ENCODE data around the gene RASGEF1B. TPM values are rescaled to one million over a fixed set of nuclear protein-coding genes. Genes with fewer than 3 reads are reported as not detected.

RASGEF1B gene
- total and polyA plus RNA-seq, 2 of the 13 experiments (the other 11 are each of a cell fraction or from before 2014, with no cell fraction given): 0.04 TPM

DNA sequence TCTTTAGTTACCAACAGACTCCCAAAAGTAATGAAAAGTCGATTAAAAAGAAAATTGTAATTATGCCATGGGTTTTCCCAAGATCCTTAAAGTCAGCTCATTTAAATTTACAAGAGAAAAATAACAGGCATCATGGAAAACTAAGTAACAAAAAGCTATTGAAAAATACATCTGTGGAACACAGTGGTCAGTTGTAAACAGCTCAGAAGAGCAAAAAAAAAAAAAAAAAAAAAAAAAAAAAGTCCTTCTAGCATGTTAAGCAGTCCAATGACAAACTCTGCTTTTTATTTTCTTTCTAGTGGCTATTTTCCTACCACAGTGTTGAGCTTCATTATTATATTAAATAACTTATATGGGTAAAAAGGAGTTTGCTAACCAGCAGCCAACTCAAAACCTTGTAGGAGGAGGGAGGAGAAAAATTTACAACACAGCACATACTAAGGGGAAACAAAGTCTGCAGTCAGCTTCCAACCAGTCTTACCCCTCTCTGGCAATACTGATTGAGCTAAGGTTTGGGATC lies 44.9 kb downstream of the RASGEF1B start:
- Histone ChIP-seq H3K4me3 (replicated peaks in 1 of 3; ENCODE audit: insufficient read depth in 1 of 3, low read depth in 2 of 3, low read length in 3 of 3) (no peak overlapping the region), H3K27ac (ENCODE audit: extremely low read length, insufficient read depth, low read length) (no peak overlapping the region), H3K4me1 (ENCODE audit: insufficient read depth, low read length) (no peaks in the 10 kb centered on the region), H3K9me3 (ENCODE audit: low read length) (no peaks in the 10 kb centered on the region), H3K27me3 (ENCODE audit: control insufficient read depth in 1 of 2, insufficient read depth in 2 of 2, low read length in 2 of 2) (no peaks in the 10 kb centered on the region), H3K4me2 (ENCODE audit: low read depth, low read length) (no peak overlapping the region), H4K20me1 (ENCODE audit: insufficient read depth, low read length) (no peaks in the 10 kb centered on the region), H3K79me2 (ENCODE audit: insufficient read depth, low read length) (no peaks in the 10 kb centered on the region), H3K36me3 (replicated peaks in 1 of 2; ENCODE audit: control insufficient read depth in 1 of 2, insufficient read depth in 2 of 2, low read length in 2 of 2) (no peaks in the 10 kb centered on the region), H2AFZ (ENCODE audit: low read length) (no peak overlapping the region), H3K9ac (ENCODE audit: insufficient read depth, low read depth, low read length) (no peak overlapping the region)
- in situ Hi-C loops (cut with HindIII; ENCODE audit: extremely low pct_ligation_motif_present, low pct_unique_long_range_greater_than_20kb): no loop called here
- CTCF ChIA-PET (ENCODE audit: low intra/inter-chr PET ratio, low total read pairs): no interaction called here
- DNase-seq (ENCODE audit: low spot score): no peak
- TF ChIP-seq ZNF670 (CRISPR knock-in tag; IDR thresholded peaks at IDR 0.05; ENCODE audit: borderline replicate concordance) (no peak), ZNF12 (CRISPR knock-in tag; IDR thresholded peaks at IDR 0.05) (no peak), PHF8 (CRISPR knock-in tag; IDR thresholded peaks at IDR 0.05) (no peak), HNRNPK (IDR thresholded peaks at IDR 0.05; ENCODE audit: low read depth, low read length, poor library complexity, severe bottlenecking) (no peak), ZNF550 (CRISPR knock-in tag; IDR thresholded peaks at IDR 0.05; ENCODE audit: borderline replicate concordance) (no peak), SOX13 (IDR thresholded peaks at IDR 0.05) (no peak), SOX13 (CRISPR knock-in tag; conservative IDR thresholded peaks at IDR 0.05 in 1 of 2, IDR thresholded peaks at IDR 0.05 in 1 of 2) (no peak), MXI1 (IDR thresholded peaks at IDR 0.05; ENCODE audit: borderline replicate concordance, low read depth, low read length) (no peak), KAT2B (IDR thresholded peaks at IDR 0.05; ENCODE audit: borderline replicate concordance, low read depth, low read length) (no peak), ZNF143 (CRISPR knock-in tag; IDR thresholded peaks at IDR 0.05) (no peak), HDAC2 (CRISPR knock-in tag; IDR thresholded peaks at IDR 0.05) (no peak), ZNF720 (CRISPR knock-in tag; IDR thresholded peaks at IDR 0.05) (no peak), ZNF30 (CRISPR knock-in tag; IDR thresholded peaks at IDR 0.05) (no peak), ZFX (CRISPR knock-in tag; IDR thresholded peaks at IDR 0.05; ENCODE audit: low read depth) (no peak), RORA (CRISPR knock-in tag; IDR thresholded peaks at IDR 0.05) (no peak), TEF (CRISPR knock-in tag; IDR thresholded peaks at IDR 0.05) (no peak), BRD4 (CRISPR knock-in tag; IDR thresholded peaks at IDR 0.05) (no peak)
- TF ChIP-seq, protein P1, sequence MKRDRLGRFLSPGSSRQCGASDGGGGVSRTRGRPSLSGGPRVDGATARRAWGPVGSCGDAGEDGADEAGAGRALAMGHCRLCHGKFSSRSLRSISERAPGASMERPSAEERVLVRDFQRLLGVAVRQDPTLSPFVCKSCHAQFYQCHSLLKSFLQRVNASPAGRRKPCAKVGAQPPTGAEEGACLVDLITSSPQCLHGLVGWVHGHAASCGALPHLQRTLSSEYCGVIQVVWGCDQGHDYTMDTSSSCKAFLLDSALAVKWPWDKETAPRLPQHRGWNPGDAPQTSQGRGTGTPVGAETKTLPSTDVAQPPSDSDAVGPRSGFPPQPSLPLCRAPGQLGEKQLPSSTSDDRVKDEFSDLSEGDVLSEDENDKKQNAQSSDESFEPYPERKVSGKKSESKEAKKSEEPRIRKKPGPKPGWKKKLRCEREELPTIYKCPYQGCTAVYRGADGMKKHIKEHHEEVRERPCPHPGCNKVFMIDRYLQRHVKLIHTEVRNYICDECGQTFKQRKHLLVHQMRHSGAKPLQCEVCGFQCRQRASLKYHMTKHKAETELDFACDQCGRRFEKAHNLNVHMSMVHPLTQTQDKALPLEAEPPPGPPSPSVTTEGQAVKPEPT (CRISPR knock-in tag; IDR thresholded peaks at IDR 0.05; ENCODE audit: low read depth): no peak
- intact Hi-C loops (cut with micrococcal nuclease; ENCODE audit: unreplicated experiment): no loop called here
- no TSS peak for BruUV-seq (replicated peaks)
- no peak for ATAC-seq
- 3% methylated on average over 1 of the region's 1 CpG for WGBS (ENCODE audit: low lambda C conversion rate)
- POLR2A ChIA-PET: no interaction called here
- no peak for FAIRE-seq

Measured in HepG2 (cell line).